HepG2 (cell line): ENCODE measurements around the gene WDR18. TPM values are rescaled to one million over a fixed set of nuclear protein-coding genes. Genes with fewer than 3 reads are reported as not detected.

Source experiments
- AGO1 ChIP-seq: fragments of 200-400 bp; formaldehyde crosslinking; IDR thresholded peaks from 2 replicates; pipeline ENCODE4 v1.6.1; 2017; ENCODE audit warnings: mild to moderate bottlenecking, low read depth, low read length, moderate library complexity; ENCODE audit not compliant: poor library complexity, severe bottlenecking
- ARNT2 ChIP-seq: sonication (generic); formaldehyde crosslinking; IDR thresholded peaks from 2 replicates; pipeline ENCODE4 v1.8.0; 2022; ENCODE audit warnings: mild to moderate bottlenecking, low read depth, missing genetic modification reagents, moderate library complexity
- BCL3 ChIP-seq: sonication (generic); formaldehyde crosslinking; IDR thresholded peaks from 2 replicates; pipeline ENCODE4 v1.5.1; 2020; ENCODE audit warnings: mild to moderate bottlenecking, missing genetic modification reagents, moderate library complexity
- CENPX ChIP-seq: sonication (generic); formaldehyde crosslinking; IDR thresholded peaks from 2 replicates; pipeline ENCODE4 v1.9.0; 2021; ENCODE audit warnings: mild to moderate bottlenecking, missing genetic modification reagents, moderate library complexity
- ELF3 ChIP-seq: IDR thresholded peaks from 2 replicates; pipeline ENCODE4 v1.6.1; 2016; ENCODE audit warnings: missing genetic modification reagents, missing compliant biosample characterization
- FOXO1 ChIP-seq: sonication (generic); formaldehyde crosslinking; IDR thresholded peaks from 2 replicates; pipeline ENCODE4 v1.4.0; 2020; ENCODE audit warnings: missing genetic modification reagents
- FOXO4 ChIP-seq: sonication (generic); formaldehyde crosslinking; conservative IDR thresholded peaks from 2 replicates; pipeline ENCODE4 v1.8.1; 2023; ENCODE audit warnings: missing genetic modification reagents
- GLMP ChIP-seq: sonication (generic); formaldehyde crosslinking; IDR thresholded peaks from 2 replicates; pipeline ENCODE4 v1.9.0; 2021; ENCODE audit warnings: missing genetic modification reagents, mild to moderate bottlenecking, borderline replicate concordance
- NONO ChIP-seq, 2 experiments: fragments of 450-650 bp in 1 of 2; sonication (generic) in 1 of 2; formaldehyde crosslinking in 1 of 2; IDR thresholded peaks in 1 of 2; conservative IDR thresholded peaks in 1 of 2; 2 replicates each; pipeline versions ENCODE4 v1.6.1 to v1.8.0; 2017 to 2022; ENCODE audit warnings: mild to moderate bottlenecking in 1 of 2, missing genetic modification reagents in 1 of 2, moderate library complexity in 1 of 2
- ONECUT2 ChIP-seq: sonication (generic); formaldehyde crosslinking; IDR thresholded peaks from 2 replicates; pipeline ENCODE4 v1.4.0; 2020; ENCODE audit warnings: missing genetic modification reagents
- SATB2 ChIP-seq: sonication (generic); formaldehyde crosslinking; IDR thresholded peaks from 2 replicates; pipeline ENCODE4 v1.5.0; 2020; ENCODE audit warnings: missing genetic modification reagents
- SMARCE1 ChIP-seq: fragments of 450-650 bp; IDR thresholded peaks from 2 replicates; pipeline ENCODE4 v1.6.1; 2017; ENCODE audit warnings: borderline replicate concordance
- SNAPC2 ChIP-seq: sonication (generic); formaldehyde crosslinking; IDR thresholded peaks from 2 replicates; pipeline ENCODE4 v1.8.1; 2022; ENCODE audit warnings: mild to moderate bottlenecking, missing genetic modification reagents
- SRSF9 ChIP-seq: fragments of 200-400 bp; formaldehyde crosslinking; IDR thresholded peaks from 2 replicates; pipeline ENCODE4 v1.6.1; 2018; ENCODE audit warnings: borderline replicate concordance, mild to moderate bottlenecking, low read depth, low read length; ENCODE audit not compliant: insufficient read depth, poor library complexity, severe bottlenecking
- ZBTB1 ChIP-seq: sonication (generic); formaldehyde crosslinking; IDR thresholded peaks from 2 replicates; pipeline ENCODE4 v1.4.0; 2020; ENCODE audit warnings: missing genetic modification reagents, borderline replicate concordance
- ZFP90 ChIP-seq: sonication (generic); formaldehyde crosslinking; IDR thresholded peaks from 2 replicates; pipeline ENCODE4 v1.8.0; 2022; ENCODE audit warnings: missing genetic modification reagents, mild to moderate bottlenecking, inconsistent platforms, borderline replicate concordance
- ZNF143 ChIP-seq: sonication (generic); formaldehyde crosslinking; IDR thresholded peaks from 2 replicates; pipeline ENCODE4 v1.4.0; 2020; ENCODE audit warnings: missing genetic modification reagents
- ZNF260 ChIP-seq: sonication (generic); formaldehyde crosslinking; IDR thresholded peaks from 2 replicates; pipeline ENCODE4 v1.4.0; 2020; ENCODE audit warnings: missing genetic modification reagents, low read depth, mild to moderate bottlenecking, borderline replicate concordance
- ZNF691 ChIP-seq: sonication (generic); formaldehyde crosslinking; IDR thresholded peaks from 2 replicates; pipeline ENCODE4 v1.4.0; 2020; ENCODE audit warnings: missing genetic modification reagents, low read depth, mild to moderate bottlenecking, borderline replicate concordance
- ZNF737 ChIP-seq: sonication (generic); formaldehyde crosslinking; IDR thresholded peaks from 2 replicates; pipeline ENCODE4 v1.5.0; 2020; ENCODE audit warnings: missing genetic modification reagents, mild to moderate bottlenecking, borderline replicate concordance
- ZNF747 ChIP-seq: sonication (generic); formaldehyde crosslinking; IDR thresholded peaks from 2 replicates; pipeline ENCODE4 v1.8.1; 2023; ENCODE audit warnings: missing genetic modification reagents, mild to moderate bottlenecking, borderline replicate concordance
- ZNF75D ChIP-seq: sonication (generic); formaldehyde crosslinking; IDR thresholded peaks from 2 replicates; pipeline ENCODE4 v1.8.1; 2023; ENCODE audit warnings: missing genetic modification reagents, mild to moderate bottlenecking, borderline replicate concordance
- polyA plus RNA-seq, 8 experiments: library from polyadenylated mRNA; depleted of rRNA in 3 of 8; stranded (reverse) in 7 of 8; unstranded in 1 of 8; fragments of >200 nt; fragmentation: Illumina TruSeq in 4 of 8; extraction: Trizol in 4 of 8; gene quantifications; 2 replicates each; pipeline versions ENCODE4 v1.2.1 to v1.2.3, GENCODE V29; 2011 to 2016; ENCODE audit warnings: low read depth in 4 of 8, missing spikeins in 1 of 8, mixed read lengths in 1 of 8; ENCODE audit not compliant: insufficient read depth in 1 of 8
- total RNA-seq, 5 experiments: library from RNA; depleted of rRNA; stranded (reverse); fragments of >200 nt; fragmentation: Illumina TruSeq; extraction: Trizol; gene quantifications; 2 replicates each; pipeline ENCODE4 v1.2.3, GENCODE V29; 2016; ENCODE audit warnings: low read depth in 1 of 5
- TF ChIP-seq, protein P1 (sequence below): sonication (generic); formaldehyde crosslinking; IDR thresholded peaks from 2 replicates; pipeline ENCODE4 v1.4.0; 2020; ENCODE audit warnings: missing genetic modification reagents

The WDR18 gene
- total and polyA plus RNA-seq, 2 of the 13 experiments (the other 11 are each of a cell fraction or from before 2014, with no cell fraction given): 36.4 to 47.6 TPM

DNA sequence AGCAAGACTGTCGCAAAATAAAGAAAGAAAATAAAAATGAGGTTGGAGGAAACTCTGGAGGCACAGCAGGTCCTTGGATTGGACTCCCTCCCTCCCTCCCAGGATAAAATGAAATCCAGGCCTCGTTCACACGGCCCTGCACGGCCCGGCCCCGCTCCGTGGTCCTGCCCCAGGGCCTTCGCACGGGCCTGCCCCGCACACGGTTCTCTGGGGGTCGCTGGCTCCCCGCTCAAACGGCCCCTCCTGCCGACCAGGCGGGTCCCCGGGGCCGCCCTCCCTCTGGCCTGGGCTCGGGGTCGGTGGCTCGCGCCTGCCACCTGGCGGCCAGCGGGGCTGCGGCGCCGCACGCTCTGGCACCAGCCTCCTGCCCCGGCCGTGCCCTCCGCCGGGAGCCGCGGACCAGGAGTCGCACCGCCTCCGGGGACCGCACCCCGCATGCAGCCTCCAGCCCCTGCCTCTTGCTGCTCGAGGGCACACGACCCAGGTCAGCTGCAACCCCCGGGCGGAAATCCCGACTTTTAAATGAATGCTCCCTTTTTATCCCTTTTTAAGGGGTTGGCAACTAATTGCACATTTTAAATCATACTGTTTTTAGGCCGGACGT, 1.5 kb upstream of the WDR18 start (continued):
- TF ChIP-seq BCL3: no peak
- no peak for TF ChIP-seq ZNF260 (CRISPR knock-in tag)
- no peak for TF ChIP-seq ZNF747 (CRISPR knock-in tag)
- TF ChIP-seq NONO (IDR thresholded peaks at IDR 0.05): no peak
- peak; percentile 62; the same call in 1 of the 2 replicates for TF ChIP-seq NONO (CRISPR knock-in tag; conservative IDR thresholded peaks at IDR 0.05)
- peak; percentile 38; the same call in 1 of the 2 replicates for TF ChIP-seq FOXO1 (CRISPR knock-in tag)
- TF ChIP-seq ZNF691 (CRISPR knock-in tag): peak; percentile 23; the same call in 1 of the 2 replicates
- no peak for TF ChIP-seq SNAPC2 (CRISPR knock-in tag)
- no peak for TF ChIP-seq CENPX
- TF ChIP-seq ELF3 (CRISPR knock-in tag): peak; percentile 60
- no peak for TF ChIP-seq ZNF143 (CRISPR knock-in tag)
- TF ChIP-seq ZFP90 (CRISPR knock-in tag): no peak; the same call in 1 of the 2 replicates
- TF ChIP-seq FOXO4 (CRISPR knock-in tag): no peak
- no peak for TF ChIP-seq ONECUT2 (CRISPR knock-in tag)
- no peak for TF ChIP-seq SRSF9
- TF ChIP-seq, protein P1, sequence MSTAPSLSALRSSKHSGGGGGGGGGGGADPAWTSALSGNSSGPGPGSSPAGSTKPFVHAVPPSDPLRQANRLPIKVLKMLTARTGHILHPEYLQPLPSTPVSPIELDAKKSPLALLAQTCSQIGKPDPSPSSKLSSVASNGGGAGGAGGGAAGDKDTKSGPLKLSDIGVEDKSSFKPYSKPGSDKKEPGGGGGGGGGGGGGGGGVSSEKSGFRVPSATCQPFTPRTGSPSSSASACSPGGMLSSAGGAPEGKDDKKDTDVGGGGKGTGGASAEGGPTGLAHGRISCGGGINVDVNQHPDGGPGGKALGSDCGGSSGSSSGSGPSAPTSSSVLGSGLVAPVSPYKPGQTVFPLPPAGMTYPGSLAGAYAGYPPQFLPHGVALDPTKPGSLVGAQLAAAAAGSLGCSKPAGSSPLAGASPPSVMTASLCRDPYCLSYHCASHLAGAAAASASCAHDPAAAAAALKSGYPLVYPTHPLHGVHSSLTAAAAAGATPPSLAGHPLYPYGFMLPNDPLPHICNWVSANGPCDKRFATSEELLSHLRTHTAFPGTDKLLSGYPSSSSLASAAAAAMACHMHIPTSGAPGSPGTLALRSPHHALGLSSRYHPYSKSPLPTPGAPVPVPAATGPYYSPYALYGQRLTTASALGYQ (CRISPR knock-in tag): no peak
- TF ChIP-seq SATB2 (CRISPR knock-in tag): peak; percentile 28; the same call in 1 of the 2 replicates
- TF ChIP-seq SMARCE1: no peak
- no peak for TF ChIP-seq GLMP (CRISPR knock-in tag)
- TF ChIP-seq ARNT2 (CRISPR knock-in tag): peak; percentile 82; the same call in 1 of the 2 replicates
- TF ChIP-seq ZNF75D: no peak
- no peak for TF ChIP-seq ZNF737 (CRISPR knock-in tag)
- TF ChIP-seq ZBTB1 (CRISPR knock-in tag): no peak
- peak; percentile 29 for TF ChIP-seq AGO1
